Stromal cell of bone marrow (primary cell): ENCODE data around the gene HSD17B3.
"Not testable (repeated sequence)": the region's sequence is repeated elsewhere in the genome, so short reads cannot be mapped to it uniquely, and the experiment has no call there.

Experiments used
- DNase-seq: peaks from one replicate; pipeline ENCODE4 v3.0.0-alpha.2; 2012; ENCODE audit warnings: low read depth

Gene HSD17B3

GRCh38 chr9:96306958-96307357 lies 5.0 kb upstream of the HSD17B3 start:
- DNase-seq: not testable (repeated sequence)

GRCh38 chr9:96305171-96305570 lies 3.2 kb upstream of the HSD17B3 start:
- DNase-seq: no peak

GRCh38 chr9:96304230-96304629 lies 2.3 kb upstream of the HSD17B3 start:
- no peak for DNase-seq

GRCh38 chr9:96299823-96300222 lies 2.2 kb downstream of the HSD17B3 start:
- DNase-seq: peak; percentile 6

GRCh38 chr9:96294159-96294545 lies 7.8 kb downstream of the HSD17B3 start:
- no peak for DNase-seq

- DNase-seq: peak; percentile 6
These were observed 8.3 kb downstream of the HSD17B3 start for GRCh38 chr9:96293498-96294158.

- no peak for DNase-seq
These were observed 12.6 kb downstream of the HSD17B3 start for GRCh38 chr9:96289392-96289791.

- no peak for DNase-seq
These were observed 20.3 kb downstream of the HSD17B3 start for GRCh38 chr9:96281641-96282040.

- DNase-seq: no peak
These were observed 22.0 kb downstream of the HSD17B3 start for GRCh38 chr9:96279932-96280331.

GRCh38 chr9:96274939-96275338 lies 27.0 kb downstream of the HSD17B3 start:
- DNase-seq: no peak

- DNase-seq: no peak
These were observed 31.7 kb downstream of the HSD17B3 start for GRCh38 chr9:96270236-96270744.

GRCh38 chr9:96258967-96259366 lies 43.0 kb downstream of the HSD17B3 start:
- DNase-seq: no peak

- no peak for DNase-seq
These were observed 45.2 kb downstream of the HSD17B3 start for GRCh38 chr9:96256800-96257199.

GRCh38 chr9:96255698-96256097 lies 46.3 kb downstream of the HSD17B3 start:
- DNase-seq: no peak

- no peak for DNase-seq
These were observed 48.8 kb downstream of the HSD17B3 start for GRCh38 chr9:96253059-96253696.

- DNase-seq: no peak
These were observed 50.5 kb downstream of the HSD17B3 start for GRCh38 chr9:96251451-96251850.

GRCh38 chr9:96249746-96250145 lies 52.2 kb downstream of the HSD17B3 start:
- DNase-seq: no peak

- DNase-seq: no peak
These were observed 55.7 kb downstream of the HSD17B3 start for GRCh38 chr9:96246267-96246671.

GRCh38 chr9:96245399-96245798 lies 56.6 kb downstream of the HSD17B3 start:
- no peak for DNase-seq

GRCh38 chr9:96243778-96244177 lies 58.2 kb downstream of the HSD17B3 start:
- DNase-seq: no peak

- no peak for DNase-seq
These were observed 59.2 kb downstream of the HSD17B3 start for GRCh38 chr9:96242811-96243210.

- no peak for DNase-seq
These were observed 60.6 kb downstream of the HSD17B3 start for GRCh38 chr9:96241391-96241809.

- DNase-seq: no peak
These were observed 65.0 kb downstream of the HSD17B3 start for GRCh38 chr9:96236854-96237550.
